AML-193 (cell line): ENCODE results near the gene MREG.

Experiments
- DNase-seq, 2 experiments: peaks; one replicate each; lab custom pipeline; 2025; lab: John Stamatoyannopoulos, UW

The MREG gene, protein sequence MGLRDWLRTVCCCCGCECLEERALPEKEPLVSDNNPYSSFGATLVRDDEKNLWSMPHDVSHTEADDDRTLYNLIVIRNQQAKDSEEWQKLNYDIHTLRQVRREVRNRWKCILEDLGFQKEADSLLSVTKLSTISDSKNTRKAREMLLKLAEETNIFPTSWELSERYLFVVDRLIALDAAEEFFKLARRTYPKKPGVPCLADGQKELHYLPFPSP

DNA sequence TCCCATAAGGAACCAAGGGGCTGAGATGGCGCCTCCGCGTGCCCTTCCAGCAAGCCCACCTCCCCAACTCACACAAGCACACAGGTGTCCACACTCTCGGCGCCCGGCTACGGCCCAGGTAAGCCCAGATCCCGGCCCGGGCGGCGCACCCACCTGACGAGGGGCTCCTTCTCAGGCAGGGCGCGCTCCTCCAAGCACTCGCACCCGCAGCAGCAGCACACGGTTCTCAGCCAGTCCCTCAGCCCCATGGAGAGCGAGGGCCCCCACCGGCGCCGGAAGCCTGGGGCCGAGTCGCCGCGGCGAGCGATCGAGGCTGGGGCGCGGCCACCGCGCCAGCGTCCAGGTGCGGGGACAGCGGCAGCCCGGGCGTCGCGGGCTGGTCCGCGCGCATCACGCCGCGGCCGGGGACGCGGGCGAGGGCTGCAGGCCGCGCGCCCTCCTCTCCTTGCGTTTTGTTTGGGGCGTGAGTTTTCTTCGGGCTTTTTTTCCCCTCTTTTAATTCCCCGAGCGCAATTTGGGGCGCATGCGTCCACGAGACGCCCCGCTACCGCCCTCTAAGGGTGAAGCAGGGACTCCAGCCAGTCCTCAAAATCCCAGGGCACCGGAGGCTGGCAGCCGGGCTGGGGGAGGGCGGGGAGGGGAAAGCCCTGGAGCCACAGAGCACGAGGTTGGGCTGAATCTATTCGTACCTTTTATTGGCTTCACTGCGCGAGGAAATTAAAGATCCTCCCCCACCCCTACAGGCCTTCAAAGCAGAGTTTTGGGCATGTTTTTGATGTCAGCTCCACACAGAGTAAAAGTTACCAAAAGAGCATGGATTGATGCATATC, at the start of gene MREG:
TSS of gene MREG (minus strand) at position 472 of the 830 bp plus-strand sequence. CDS start at position 248, 224 bp downstream.
- DNase-seq: peak; percentile 74 to 76

DNA sequence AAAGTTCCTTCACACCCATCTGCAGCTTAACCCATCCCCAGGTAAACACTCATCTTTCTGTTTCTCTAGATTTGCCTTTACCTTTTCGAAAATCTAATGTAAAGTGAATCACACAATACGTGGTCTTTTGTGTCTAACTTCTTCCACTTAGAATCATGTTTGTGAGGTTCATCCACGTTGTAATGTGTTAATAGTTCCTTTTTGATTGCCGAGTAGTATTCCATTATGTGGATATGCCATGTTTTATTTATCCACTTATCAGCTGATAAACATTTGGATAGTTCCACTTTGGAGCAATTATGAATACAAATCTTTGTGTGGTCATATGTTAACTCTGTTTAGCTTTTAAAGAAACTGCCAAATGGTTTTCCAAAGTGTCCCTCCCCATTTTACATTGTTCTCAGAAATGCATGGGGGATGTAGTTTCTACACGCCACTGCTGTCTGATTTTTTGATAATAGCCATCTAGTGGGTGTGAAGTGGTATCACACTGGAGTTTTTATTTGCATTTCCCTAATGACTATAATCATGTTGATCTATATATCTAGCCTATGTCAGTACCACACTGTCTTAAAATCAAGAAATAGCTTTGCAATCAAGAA, 46.0 kb upstream of the MREG start:
- DNase-seq: no peak

DNA sequence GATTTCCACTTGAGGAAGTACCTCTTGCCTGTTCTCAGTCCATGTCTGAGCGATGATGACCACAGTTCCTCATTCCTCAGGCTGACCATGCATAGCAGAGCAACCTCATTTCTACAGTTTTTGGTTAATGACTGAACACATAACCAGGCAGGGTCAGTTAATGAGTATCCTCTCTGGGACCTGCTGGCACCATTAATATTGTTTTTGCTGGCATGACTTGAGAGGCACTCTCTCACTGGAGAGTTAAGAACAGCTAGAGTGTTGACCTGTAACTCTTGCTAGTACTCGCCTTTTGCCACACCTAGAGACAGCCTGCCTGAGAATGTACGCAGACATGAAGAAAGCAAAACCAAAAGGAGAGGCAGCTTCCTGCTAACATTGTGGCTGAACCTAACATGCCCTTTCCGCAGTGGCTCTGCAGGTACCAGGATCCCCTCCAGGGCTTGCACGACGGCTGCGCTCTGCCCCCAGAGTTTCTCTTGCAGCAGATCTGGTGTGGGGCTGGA, 44.4 kb upstream of the MREG start:
- DNase-seq: peak; percentile 73 to 74

DNA sequence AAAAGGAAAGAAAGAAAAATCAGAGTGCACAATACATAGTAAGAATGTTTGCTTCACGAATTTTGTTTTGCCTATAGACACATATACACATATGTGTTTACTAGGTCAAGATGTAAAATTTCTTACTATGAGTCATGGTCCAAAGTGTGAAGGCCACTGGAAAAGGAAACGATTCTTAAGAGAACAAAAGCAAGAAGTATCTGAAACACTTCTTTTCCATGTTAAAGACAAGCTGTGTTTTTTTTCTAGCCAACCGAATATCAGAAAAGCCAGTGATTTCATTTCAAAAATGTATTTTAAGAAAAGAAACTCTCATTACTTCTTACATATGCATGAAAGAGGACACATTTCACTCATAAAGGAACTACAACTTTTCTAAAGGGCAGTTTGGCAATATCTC, 43.4 kb upstream of the MREG start:
- no peak for DNase-seq

DNA sequence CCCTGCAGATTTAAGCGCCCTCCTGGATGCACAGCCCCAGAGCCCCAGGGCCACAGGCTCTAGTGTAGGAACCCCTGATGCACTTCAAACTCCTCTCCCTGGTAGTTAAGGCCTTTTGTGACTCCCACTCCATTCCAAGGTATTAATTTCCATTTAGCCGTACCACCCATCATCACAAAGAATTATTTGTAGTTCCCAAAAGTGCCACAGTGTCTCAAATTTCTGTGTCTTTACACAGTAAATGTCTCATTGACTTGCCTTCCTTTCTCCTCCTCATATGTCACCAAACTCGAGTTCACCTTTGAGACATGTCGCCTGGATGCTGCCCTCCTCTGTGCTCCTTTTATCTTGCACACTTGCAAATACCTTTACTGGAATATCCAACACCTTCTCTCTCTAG, 42.3 kb upstream of the MREG start:
- DNase-seq: no peak

DNA sequence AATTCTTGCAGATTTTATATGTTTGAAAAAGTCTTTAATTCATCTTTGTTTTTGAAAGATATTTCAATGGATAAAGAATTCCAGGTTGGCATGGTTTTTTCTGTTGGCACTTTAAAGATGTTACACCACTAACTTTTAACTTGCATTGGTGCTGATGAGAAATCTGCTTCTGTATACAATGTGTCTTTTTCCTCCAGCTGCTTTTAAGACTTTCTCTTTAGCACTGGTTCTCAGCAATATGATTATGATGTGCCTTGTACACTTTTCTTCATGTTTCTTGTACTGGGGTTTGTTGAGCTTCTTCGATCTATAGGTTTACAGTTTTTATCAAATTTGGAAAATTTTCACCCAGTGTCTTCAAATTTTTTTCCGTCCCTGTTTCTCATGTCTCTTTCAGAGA, 39.1 kb upstream of the MREG start:
- DNase-seq: no peak

DNA sequence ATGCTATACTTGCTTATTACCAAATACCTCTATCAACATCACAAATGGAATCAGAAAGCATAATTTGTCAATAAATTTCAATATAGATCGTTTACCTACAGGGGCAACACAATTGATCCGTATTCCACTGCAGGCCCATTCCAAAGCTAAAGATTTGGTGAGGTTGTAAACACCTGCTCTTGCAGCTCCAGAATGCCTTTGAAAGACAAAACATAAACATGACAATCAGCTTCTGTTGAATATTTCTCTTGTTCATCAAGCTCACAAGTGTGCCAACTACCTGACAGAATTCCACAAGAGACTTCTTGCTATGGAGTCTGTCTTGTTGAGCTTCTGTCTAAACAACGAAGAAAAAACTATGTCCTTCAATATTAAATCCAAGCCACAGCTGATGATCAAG, 38.0 kb upstream of the MREG start:
- DNase-seq: no peak

DNA sequence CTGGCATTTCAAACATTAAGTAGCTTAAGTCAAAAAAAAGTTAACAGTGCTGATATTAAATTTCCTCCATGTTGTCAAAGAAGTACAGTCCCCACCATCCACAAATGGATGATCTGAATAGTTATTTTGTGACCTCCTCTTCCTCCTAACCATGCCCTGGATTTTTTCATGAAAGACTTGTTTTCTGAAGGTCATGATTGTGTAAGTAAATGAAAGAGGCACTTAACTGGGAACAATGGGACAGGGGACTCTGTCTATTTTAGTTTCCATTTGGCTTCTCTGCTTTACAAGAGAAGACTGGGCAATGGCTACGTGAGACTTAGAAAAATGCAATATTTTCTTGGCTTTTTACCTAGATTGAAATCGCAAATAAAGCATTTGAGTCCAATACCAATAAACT, 36.1 kb upstream of the MREG start:
- DNase-seq: no peak

DNA sequence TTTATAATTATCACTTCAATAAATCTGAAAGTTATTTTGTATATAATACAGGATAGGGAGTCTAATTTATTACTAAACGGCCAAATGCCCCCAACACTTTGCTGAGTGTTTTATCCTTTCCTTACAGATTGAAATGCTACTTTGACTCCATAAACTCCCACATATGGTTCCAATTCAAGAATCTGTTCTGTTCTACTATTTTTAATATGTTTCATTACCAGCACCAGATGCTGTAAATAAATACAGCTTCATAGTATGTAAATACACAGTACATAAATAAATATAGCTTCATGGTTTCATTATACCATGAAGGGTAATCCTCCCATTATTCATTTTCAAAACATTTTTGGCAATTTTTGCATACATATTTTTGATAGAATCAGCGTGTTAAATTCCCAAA, 34.0 kb upstream of the MREG start:
- DNase-seq: no peak

DNA sequence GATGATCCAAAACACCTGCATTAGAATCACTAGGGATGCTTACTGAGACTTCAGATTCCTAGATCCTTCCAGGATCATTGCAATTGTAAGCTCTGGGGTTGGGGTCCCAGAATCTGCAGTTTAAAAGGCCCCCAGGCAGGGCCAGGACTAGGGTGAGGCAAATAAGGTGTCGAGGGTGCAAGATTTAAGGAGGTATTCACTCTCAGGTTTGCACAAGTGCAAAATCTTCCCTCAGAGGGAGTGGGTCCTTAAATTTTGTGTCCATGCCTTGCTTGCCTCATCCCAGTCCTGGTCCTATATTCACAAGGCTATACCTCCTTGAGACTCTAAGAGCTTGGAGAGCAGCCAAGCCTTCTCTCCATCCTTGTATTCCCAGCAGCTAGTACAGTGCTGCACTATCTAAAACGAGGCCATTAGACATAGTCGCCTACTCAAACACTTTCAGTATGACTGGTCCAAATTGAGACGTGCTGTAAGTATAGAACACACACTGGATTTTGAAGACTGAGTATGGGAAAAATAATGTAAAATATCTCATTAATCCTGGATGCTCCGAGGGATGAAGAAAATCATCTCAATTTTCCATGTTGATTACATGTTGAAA, 31.6 kb upstream of the MREG start:
- no peak for DNase-seq

DNA sequence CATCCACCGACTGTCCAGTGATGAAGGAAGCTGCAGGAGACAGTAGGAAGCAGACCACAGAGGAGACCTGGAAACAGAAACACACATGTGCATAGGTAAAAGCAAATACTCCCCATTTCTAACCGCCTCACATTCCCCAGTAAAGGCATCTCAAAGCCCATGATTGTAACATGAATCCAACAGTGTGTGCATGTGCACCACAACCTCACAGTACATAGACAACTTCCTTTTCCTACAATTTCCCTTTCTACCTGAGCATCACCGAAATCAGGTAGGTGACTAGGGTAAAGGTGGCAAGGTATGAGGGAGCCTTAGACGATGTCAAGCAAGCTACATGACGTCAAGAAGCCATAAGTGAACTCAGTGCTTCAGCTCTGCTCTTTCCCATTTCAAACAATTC, 30.6 kb upstream of the MREG start:
- DNase-seq: no peak

DNA sequence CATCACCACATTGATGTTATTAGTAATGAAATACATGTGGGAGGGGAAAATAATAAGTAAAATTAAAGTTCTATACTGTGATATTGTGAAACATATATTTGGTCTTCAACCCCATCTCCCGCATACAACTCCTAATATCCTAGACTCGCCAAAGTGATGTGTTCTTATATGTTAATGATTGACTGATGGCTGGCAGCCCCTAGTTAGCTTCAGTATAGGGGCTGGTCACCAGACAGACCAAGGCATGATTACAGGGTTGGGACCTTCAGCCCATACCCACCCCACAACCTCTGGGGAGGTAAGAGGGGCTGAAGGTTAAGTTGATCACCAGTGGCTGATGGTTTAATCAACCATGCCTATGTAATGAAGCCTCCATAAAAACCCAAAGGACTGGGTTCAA, 28.1 kb upstream of the MREG start:
- no peak for DNase-seq

DNA sequence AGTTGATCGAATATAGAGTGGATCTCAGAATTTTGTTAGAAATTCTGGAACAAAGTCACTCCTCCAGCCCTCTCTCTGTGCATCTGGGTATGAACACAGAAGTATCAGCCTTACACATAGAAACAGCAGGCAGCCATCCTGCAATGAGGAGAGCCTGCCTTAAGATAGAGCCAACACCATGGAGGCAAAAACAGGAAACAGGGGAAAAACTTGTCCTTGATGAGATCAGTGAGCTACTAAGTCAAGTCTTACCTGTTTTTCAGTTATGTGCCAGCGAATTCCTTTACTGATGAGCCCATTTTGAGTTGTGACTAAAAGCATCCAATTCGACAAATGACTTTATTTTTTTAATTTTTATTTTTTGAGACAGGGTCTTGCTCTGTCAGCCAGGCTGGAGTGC, 26.6 kb upstream of the MREG start:
- no peak for DNase-seq

DNA sequence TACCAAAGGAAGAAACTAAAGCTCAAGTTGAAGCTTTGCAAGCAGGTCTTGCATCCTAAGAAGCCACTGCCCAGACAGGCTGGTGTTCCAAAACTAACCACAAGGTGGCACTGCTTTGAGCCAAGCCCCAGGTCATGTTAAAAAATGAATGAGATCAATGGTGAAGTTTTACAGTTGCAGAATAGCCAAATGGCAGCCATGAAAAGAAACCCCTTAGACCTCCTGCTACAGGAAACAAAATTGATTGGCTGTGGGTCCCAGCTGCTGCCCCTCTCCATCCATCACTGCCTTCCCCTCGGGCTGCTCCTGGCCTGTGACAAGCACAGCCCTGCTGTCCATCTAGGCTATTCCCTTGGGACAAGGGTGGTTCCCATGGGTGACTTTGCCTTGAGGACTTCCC, 20.7 kb upstream of the MREG start:
- peak; percentile 50 to 64 for DNase-seq

DNA sequence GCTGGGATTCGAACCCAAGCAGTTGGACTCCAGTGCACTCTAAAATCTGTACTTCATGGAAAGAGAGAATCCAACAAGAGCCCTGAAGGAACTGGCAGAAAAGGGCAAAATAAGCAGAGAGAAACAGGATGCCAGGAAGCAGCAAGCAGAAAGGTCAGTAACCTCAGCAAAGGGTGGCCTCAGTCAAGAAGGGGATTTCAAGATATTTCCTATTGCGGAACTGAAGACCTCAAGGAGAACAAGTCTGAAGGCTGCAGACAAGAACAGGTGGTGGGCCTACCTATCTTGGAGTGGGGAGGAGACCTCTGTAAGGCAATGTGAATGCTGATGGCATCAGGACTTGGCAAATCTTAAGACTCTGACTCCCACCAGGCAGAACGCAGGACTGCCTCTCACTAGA, 20.1 kb upstream of the MREG start:
- no peak for DNase-seq

DNA sequence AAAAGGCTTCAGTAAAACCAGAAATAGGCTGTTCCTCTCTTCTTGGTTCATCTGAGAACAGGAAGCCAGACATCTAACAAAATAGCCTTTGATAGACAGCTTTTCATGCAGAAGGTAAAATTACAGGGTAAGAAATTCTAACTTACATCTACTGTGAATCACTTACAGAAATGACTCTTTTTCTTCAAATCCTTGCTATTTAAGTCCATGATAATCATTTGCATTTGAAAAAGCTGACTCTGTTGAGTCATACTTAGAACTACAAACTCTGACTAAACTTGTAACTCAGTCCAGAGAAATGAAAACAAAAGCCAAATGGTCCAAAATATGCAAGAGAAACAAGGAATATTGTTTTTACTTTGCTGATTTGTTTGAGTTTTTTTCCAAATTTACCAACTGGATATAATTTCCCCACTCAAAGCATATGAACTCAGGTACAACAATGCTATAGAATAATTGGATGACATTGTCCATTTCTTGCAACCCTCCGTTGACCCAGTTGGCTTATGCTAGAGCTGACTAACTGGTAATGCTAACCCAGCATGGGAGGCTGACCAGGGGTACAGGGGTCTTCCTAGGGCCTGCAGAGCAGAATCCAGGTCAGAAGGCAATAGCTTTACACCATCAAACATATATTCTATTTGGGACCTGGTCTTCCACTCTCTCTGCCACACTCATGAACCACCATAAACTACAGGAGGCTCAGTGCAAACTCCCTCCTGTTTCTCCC, 18.8 kb upstream of the MREG start:
- no peak for DNase-seq

DNA sequence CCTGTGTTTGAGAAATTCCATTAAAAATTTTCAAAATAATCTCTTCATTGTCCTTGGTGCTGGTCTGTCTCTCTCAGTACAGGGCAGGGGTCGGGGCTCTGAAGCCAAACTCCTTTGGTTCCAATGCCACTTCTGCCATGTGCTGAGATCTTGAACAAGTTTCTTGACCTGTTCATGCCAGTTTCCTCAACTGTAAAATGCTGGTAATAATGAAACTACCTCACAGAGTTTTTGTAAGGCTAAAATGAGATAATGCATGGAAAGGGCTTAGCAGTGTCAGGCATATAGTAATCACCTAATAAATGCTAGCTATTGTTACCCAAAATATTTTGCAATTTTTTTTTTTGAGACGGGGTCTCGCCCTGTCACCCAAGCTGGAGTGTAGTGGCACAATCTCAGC, 16.9 kb upstream of the MREG start:
- no peak for DNase-seq

DNA sequence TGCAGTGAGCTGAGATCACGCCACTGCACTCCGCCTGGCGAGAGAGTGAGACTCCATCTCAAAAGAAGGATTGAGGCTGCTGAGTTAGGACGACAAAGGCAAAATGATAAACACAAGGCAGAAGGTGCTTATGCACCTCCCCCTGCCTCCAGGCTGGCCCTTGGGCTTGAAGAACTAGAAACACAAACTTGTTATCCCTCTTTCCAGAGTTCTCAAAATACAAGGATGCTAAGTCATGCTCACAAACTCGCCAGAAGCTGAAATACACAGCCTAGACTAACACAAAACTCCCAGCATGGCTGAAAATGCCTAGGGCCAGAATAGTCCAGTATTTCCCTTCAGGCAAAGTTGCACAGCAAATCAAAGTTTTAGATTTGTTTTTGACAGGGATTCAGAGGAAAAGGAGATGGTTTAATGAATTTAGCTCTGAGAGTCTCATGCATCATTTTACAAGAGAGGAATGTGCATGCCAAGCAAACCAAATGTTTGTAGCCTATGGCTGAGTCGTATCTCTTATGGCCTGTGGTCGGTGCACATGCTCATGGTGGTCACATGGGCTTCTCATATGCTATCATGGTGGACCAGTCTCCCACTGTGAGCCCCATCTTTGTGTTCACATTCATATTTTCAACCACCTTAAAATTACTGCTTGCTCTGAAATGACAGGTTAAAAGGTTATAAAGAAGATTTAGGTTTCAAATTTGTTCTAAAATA, 16.2 kb upstream of the MREG start:
- no peak for DNase-seq

DNA sequence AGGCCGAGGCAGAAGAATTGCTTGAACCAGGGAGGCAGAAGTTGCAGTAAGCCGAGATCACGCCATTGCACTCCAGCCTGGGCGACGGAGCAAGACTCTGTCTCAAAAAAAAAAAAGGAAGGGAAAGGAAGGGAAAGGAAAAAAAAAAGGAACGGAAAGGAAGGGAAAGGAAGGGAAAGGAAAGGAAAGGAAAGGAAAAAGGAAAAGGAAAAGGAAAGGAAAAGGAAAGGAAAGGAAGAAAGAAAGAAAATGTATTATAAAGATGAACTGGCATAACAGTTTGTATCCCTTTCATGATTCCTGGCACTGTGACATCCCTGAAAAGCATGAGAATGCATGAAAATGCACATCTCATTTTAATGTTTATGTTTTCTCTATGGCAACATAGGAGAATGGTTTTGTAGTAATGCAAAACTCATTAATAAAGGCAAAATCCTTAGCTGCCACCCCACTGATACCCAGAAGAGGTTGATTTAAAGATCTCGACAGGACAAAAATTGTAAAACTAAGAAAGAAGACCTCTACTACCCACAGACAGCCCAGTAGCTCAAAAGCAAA, 11.5 kb upstream of the MREG start:
- no peak for DNase-seq

DNA sequence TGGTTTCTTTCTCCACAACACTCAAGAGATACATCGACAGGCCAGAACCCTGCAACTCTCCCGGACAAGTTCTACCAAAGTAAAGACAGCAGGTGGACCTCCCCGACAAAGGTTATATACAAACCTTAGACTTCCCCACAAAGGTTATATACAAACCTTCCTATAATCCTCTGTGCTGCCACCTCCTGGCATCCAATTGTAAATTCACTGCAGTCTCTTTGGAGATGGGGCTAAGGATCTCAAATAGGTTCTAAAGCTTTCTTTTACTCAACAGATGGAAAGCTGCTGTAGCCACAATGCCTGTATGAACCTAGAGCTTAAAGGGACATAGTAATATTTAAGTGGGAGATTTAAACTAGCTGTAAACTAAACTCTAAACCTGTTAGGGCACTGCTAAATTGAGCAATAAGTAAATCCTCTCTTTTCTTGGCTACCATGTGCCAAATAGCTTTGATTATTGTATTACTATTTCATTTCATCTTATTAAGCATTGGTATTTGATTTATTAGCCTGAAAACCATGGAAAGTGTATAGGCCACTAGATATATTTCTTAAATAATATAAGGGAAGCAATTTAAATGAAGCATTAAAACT, 9.8 kb upstream of the MREG start:
- DNase-seq: peak; percentile 42 to 55
